NT2/D1 (cell line): Measurements from ENCODE around the gene MAPK7.

ENCODE experiments used
- SUZ12 ChIP-seq: IDR thresholded peaks from 2 replicates; pipeline ENCODE4 v1.6.1; 2011; ENCODE audit not compliant: insufficient read length, insufficient read depth; ENCODE audit errors: extremely low read depth
- YY1 ChIP-seq: IDR thresholded peaks from 2 replicates; pipeline ENCODE4 v1.6.1; 2011; ENCODE audit not compliant: insufficient read length, insufficient read depth
- ZNF274 ChIP-seq: IDR thresholded peaks from 2 replicates; pipeline ENCODE4 v1.6.1; 2011; ENCODE audit warnings: mild to moderate bottlenecking, low read depth, low read length

GRCh38 chr17:19415806-19416775 lies 37.8 kb downstream of the MAPK7 start:
- TF ChIP-seq ZNF274, result no peak
- TF ChIP-seq YY1, result no peak
- no peak for TF ChIP-seq SUZ12
